CD4-positive, alpha-beta T cell (primary cell): ENCODE measurements around the gene TMOD1. TPM values are rescaled to one million over a fixed set of nuclear protein-coding genes. Genes with fewer than 3 reads are reported as not detected.

ENCODE experiments used
- ATAC-seq: fragments of 200-7000 bp; cut with Tn5 transposase; one replicate; pipeline ENCODE4 v1.10.0; 2022; ENCODE audit warnings: mild to moderate bottlenecking; ENCODE audit not compliant: poor library complexity
- CTCF ChIA-PET: fragments of 350-600 bp; sonication (Branson Sonifier 250); formaldehyde crosslinking; loops from one replicate; lab custom pipeline; 2021; ENCODE audit warnings: antibody characterized with exemption, inconsistent platforms; lab: Charles Lee
- POLR2A ChIA-PET: fragments of 350-600 bp; sonication (Branson Sonifier 250); formaldehyde crosslinking; loops from one replicate; lab custom pipeline; 2021; ENCODE audit warnings: antibody characterized with exemption, inconsistent platforms; lab: Charles Lee
- DNase-seq, 14 experiments: peaks; one replicate each; pipeline ENCODE4 v3.0.0-alpha.2; 2013 to 2020; ENCODE audit warnings: mixed read lengths in 2 of 14
- H3K27ac ChIP-seq, 2 donors: one replicate each; pipeline versions ENCODE4 v1.5.1 to v1.7.0; 2013; ENCODE audit warnings: low read length in 2 of 2, low read depth in 1 of 2, mild to moderate bottlenecking in 1 of 2
- H3K27me3 ChIP-seq, 2 experiments: 1 replicate in 1 of 2; 2 replicates in 1 of 2; pipeline versions ENCODE4 v1.6.1 to v1.7.0; 2013; ENCODE audit warnings: low read length in 2 of 2, control low read depth in 1 of 2, mild to moderate bottlenecking in 1 of 2, moderate library complexity in 1 of 2; ENCODE audit not compliant: insufficient read depth in 2 of 2, control insufficient read depth in 1 of 2
- H3K36me3 ChIP-seq: one replicate; pipeline ENCODE4 v1.6.1; 2013; ENCODE audit warnings: low read length, control low read depth; ENCODE audit not compliant: insufficient read depth
- H3K4me1 ChIP-seq: one replicate; pipeline ENCODE4 v1.6.1; 2013; ENCODE audit warnings: low read length, control low read depth; ENCODE audit not compliant: insufficient read depth
- H3K4me3 ChIP-seq: one replicate; pipeline ENCODE4 v1.5.1; 2013; ENCODE audit warnings: mild to moderate bottlenecking, low read length, moderate library complexity
- H3K9me3 ChIP-seq, 2 experiments: 1 replicate in 1 of 2; 2 replicates in 1 of 2; pipeline versions ENCODE4 v1.6.1 to v1.7.0; 2013; ENCODE audit warnings: low read length in 2 of 2, mild to moderate bottlenecking in 2 of 2, control low read depth in 1 of 2, moderate library complexity in 1 of 2; ENCODE audit not compliant: control insufficient read depth in 1 of 2, insufficient read depth in 1 of 2
- H3K27ac Mint-ChIP-seq: one replicate; pipeline ENCODE4 v1.8.0; 2020; ENCODE audit warnings: mixed read lengths
- H3K27me3 Mint-ChIP-seq: one replicate; pipeline ENCODE4 v1.8.0; 2021; ENCODE audit warnings: mixed read lengths
- H3K36me3 Mint-ChIP-seq: one replicate; pipeline ENCODE4 v1.8.0; 2021; ENCODE audit warnings: low read depth, mixed read lengths
- H3K4me1 Mint-ChIP-seq: one replicate; pipeline ENCODE4 v1.8.0; 2021; ENCODE audit warnings: low read depth, mixed read lengths
- H3K4me3 Mint-ChIP-seq: one replicate; pipeline ENCODE4 v1.8.0; 2020; ENCODE audit warnings: mild to moderate bottlenecking, mixed read lengths
- H3K9me3 Mint-ChIP-seq: one replicate; pipeline ENCODE4 v1.8.0; 2020; ENCODE audit warnings: mixed read lengths
- intact Hi-C, 2 experiments: fragments of 100-400 bp; cut with DNase I in 1 of 2; cut with micrococcal nuclease in 1 of 2; formaldehyde crosslinking; loops; one replicate each; pipeline versions ENCODE4 v1.15.1 to v1.9.0; 2023 to 2025; cut with DNase I, micrococcal nuclease
- total RNA-seq, 174 experiments: library from RNA in 2 of 174; stranded (reverse) in 2 of 174; gene quantifications; one replicate each; pipeline ENCODE4 v1.2.3 and lab custom pipeline; 2021 to 2026
- TF ChIP-seq, protein P1 (sequence below): fragments of 200-600 bp; IDR thresholded peaks from one replicate; pipeline ENCODE4 v1.8.0; 2022; ENCODE audit warnings: antibody characterized with exemption, mild to moderate bottlenecking

Gene TMOD1
- total RNA-seq, 2 experiments from 2014 or later, result 0.20 to 0.47 TPM

DNA sequence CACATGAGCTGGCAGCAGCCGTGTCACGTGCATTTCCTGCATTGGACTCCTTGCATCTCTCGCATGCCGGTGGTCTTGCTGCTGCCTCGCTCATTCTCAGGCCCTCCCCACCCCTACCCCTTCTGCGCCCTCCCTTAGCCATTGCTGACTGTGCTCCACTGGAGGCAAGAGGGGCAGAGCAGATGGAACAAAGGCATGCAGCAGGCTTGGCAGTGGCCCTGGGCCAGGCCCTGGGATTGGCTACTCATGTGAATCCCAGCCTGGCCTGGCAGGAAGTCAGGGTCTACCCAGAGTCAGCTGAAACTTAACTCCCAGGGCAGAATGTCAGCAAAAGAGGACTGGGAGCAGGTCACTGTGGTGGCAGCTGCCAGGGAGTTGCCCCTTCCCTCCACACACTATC lies 69.4 kb downstream of the TMOD1 start:
- intact Hi-C loops, result no loop called here
- DNase-seq (no peak), ATAC-seq (no peak)
- H3K9me3 ChIP-seq, result no peaks in the 10 kb centered on the region
- POLR2A ChIA-PET, result no interaction called here
- Mint-ChIP-seq H3K4me1 (peaks cover 15% of the 10 kb centered on the region), H3K9me3 (no peaks in the 10 kb centered on the region), H3K27ac (no peak overlapping the region), H3K36me3 (peaks cover 8% of the 10 kb centered on the region), H3K4me3 (no peak overlapping the region), H3K27me3 (peaks cover 3% of the 10 kb centered on the region)
- peaks cover 4% of the 10 kb centered on the region for H3K4me1 ChIP-seq
- no peak overlapping the region for H3K27ac ChIP-seq
- no peaks in the 10 kb centered on the region for H3K27me3 ChIP-seq
- no peaks in the 10 kb centered on the region for H3K36me3 ChIP-seq
- H3K4me3 ChIP-seq, result no peak overlapping the region
- TF ChIP-seq, protein P1, sequence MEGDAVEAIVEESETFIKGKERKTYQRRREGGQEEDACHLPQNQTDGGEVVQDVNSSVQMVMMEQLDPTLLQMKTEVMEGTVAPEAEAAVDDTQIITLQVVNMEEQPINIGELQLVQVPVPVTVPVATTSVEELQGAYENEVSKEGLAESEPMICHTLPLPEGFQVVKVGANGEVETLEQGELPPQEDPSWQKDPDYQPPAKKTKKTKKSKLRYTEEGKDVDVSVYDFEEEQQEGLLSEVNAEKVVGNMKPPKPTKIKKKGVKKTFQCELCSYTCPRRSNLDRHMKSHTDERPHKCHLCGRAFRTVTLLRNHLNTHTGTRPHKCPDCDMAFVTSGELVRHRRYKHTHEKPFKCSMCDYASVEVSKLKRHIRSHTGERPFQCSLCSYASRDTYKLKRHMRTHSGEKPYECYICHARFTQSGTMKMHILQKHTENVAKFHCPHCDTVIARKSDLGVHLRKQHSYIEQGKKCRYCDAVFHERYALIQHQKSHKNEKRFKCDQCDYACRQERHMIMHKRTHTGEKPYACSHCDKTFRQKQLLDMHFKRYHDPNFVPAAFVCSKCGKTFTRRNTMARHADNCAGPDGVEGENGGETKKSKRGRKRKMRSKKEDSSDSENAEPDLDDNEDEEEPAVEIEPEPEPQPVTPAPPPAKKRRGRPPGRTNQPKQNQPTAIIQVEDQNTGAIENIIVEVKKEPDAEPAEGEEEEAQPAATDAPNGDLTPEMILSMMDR, result no peak
- CTCF ChIA-PET, result no interaction called here

- no peak overlapping the region for H3K27ac ChIP-seq
- no peak for DNase-seq
- H3K27ac Mint-ChIP-seq, result no peak overlapping the region
- peaks cover 17% of the 10 kb centered on the region for H3K4me1 Mint-ChIP-seq
- ATAC-seq, result no peak
- H3K4me1 ChIP-seq, result peaks cover 4% of the 10 kb centered on the region
- intact Hi-C loops, result no loop called here
- CTCF ChIA-PET, result no interaction called here
- peaks cover 10% of the 10 kb centered on the region for H3K36me3 Mint-ChIP-seq
- POLR2A ChIA-PET, result no interaction called here
- no peak overlapping the region for H3K4me3 ChIP-seq
- H3K36me3 ChIP-seq, result no peaks in the 10 kb centered on the region
- no peaks in the 10 kb centered on the region for H3K27me3 Mint-ChIP-seq
- no peak overlapping the region for H3K4me3 Mint-ChIP-seq
- no peaks in the 10 kb centered on the region for H3K27me3 ChIP-seq
- H3K9me3 ChIP-seq, result no peaks in the 10 kb centered on the region
- TF ChIP-seq, protein P1, result no peak
- H3K9me3 Mint-ChIP-seq, result no peaks in the 10 kb centered on the region
These were observed 70.2 kb downstream of the TMOD1 start for GRCh38 chr9:97571664-97572063.

- H3K9me3 ChIP-seq, result no peaks in the 10 kb centered on the region
- Mint-ChIP-seq H3K4me1 (peaks cover 17% of the 10 kb centered on the region), H3K27me3 (no peaks in the 10 kb centered on the region), H3K27ac (no peak overlapping the region), H3K36me3 (peaks cover 10% of the 10 kb centered on the region), H3K4me3 (no peak overlapping the region), H3K9me3 (no peaks in the 10 kb centered on the region)
- H3K27ac ChIP-seq, result no peak overlapping the region
- H3K36me3 ChIP-seq, result no peaks in the 10 kb centered on the region
- CTCF ChIA-PET, result no interaction called here
- DNase-seq (no peak), ATAC-seq (no peak)
- intact Hi-C loops, result no loop called here
- H3K4me3 ChIP-seq, result no peak overlapping the region
- POLR2A ChIA-PET, result no interaction called here
- H3K27me3 ChIP-seq, result no peaks in the 10 kb centered on the region
- TF ChIP-seq, protein P1, result no peak
- peaks cover 4% of the 10 kb centered on the region for H3K4me1 ChIP-seq
These were observed 70.9 kb downstream of the TMOD1 start for GRCh38 chr9:97572196-97572891.
